Tibial artery (tissue), 4 donors: ENCODE results near the gene GUK1.

Source experiments
- DNase-seq, 2 donors: peaks; one replicate each; pipeline ENCODE4 v3.0.0-alpha.2; 2019
- H3K27ac ChIP-seq, 2 donors: fragments of 200-600 bp; sonication (generic) in 1 of 2; 1 replicate in 1 of 2; 2 replicates in 1 of 2; pipeline ENCODE4 v1.5.1; 2018 to 2019; ENCODE audit warnings: mild to moderate bottlenecking in 1 of 2
- H3K27me3 ChIP-seq, 2 donors: fragments of 200-600 bp; sonication (generic) in 1 of 2; one replicate each; pipeline versions ENCODE4 v1.5.1 to v1.6.0; 2016 to 2019
- H3K36me3 ChIP-seq, 3 donors: fragments of 200-600 bp; sonication (generic) in 2 of 3; one replicate each; pipeline ENCODE4 v1.5.1; 2016 to 2019; ENCODE audit warnings: mild to moderate bottlenecking in 2 of 3
- H3K4me1 ChIP-seq, 4 donors: fragments of 200-600 bp; sonication (generic) in 2 of 4; 1 replicate in 3 of 4; 2 replicates in 1 of 4; pipeline ENCODE4 v1.5.1; 2016 to 2019
- H3K4me3 ChIP-seq, 2 donors: fragments of 200-600 bp; sonication (generic) in 1 of 2; 1 replicate in 1 of 2; 2 replicates in 1 of 2; pipeline ENCODE4 v1.5.1; 2018 to 2019; ENCODE audit warnings: mild to moderate bottlenecking in 2 of 2
- H3K9me3 ChIP-seq, 3 donors: fragments of 200-600 bp; sonication (generic) in 1 of 3; one replicate each; pipeline ENCODE4 v1.5.1; 2016 to 2019
- intact Hi-C: fragments of 100-400 bp; cut with DNase I; formaldehyde crosslinking; loops from one replicate; pipeline ENCODE4 v1.15.0; 2023; ENCODE audit warnings: low total_unique reads
- TF ChIP-seq, protein P1 (sequence below), 2 experiments: fragments of 200-600 bp in 1 of 2; fragments of 450-650 bp in 1 of 2; IDR thresholded peaks; one replicate each; pipeline ENCODE4 v1.5.1; 2017 to 2019; ENCODE audit warnings: antibody characterized with exemption in 2 of 2, mild to moderate bottlenecking in 1 of 2, moderate library complexity in 1 of 2

The GUK1 gene

DNA sequence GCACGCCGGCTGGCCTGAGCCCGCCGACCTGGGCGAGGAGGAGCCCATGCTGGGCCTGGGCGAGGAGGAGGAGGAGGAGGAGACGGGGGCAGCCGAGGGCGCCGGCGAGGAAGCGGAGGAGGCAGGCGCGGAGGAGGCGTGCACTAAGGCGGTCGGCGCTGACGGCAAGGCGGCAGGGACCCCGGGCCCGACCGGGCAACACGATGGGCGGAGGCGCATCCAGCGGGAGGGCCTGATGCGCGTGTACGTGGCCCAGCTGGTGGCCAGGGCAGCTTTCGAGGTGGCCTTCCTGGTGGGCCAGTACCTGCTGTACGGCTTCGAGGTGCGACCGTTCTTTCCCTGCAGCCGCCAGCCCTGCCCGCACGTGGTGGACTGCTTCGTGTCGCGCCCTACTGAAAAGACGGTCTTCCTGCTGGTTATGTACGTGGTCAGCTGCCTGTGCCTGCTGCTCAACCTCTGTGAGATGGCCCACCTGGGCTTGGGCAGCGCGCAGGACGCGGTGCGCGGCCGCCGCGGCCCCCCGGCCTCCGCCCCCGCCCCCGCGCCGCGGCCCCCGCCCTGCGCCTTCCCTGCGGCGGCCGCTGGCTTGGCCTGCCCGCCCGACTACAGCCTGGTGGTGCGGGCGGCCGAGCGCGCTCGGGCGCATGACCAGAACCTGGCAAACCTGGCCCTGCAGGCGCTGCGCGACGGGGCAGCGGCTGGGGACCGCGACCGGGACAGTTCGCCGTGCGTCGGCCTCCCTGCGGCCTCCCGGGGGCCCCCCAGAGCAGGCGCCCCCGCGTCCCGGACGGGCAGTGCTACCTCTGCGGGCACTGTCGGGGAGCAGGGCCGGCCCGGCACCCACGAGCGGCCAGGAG is 18.3 kb downstream of the GUK1 start:
- Histone ChIP-seq H3K4me3 (no peak overlapping the region), H3K9me3 (no peaks in the 10 kb centered on the region), H3K27ac (no peak overlapping the region), H3K27me3 (peaks cover 0 to 60% of the 10 kb centered on the region in 2 donors), H3K4me1 (peaks cover 0 to 11% (median 2%) of the 10 kb centered on the region in 4 donors), H3K36me3 (no peaks in the 10 kb centered on the region)
- TF ChIP-seq, protein P1, sequence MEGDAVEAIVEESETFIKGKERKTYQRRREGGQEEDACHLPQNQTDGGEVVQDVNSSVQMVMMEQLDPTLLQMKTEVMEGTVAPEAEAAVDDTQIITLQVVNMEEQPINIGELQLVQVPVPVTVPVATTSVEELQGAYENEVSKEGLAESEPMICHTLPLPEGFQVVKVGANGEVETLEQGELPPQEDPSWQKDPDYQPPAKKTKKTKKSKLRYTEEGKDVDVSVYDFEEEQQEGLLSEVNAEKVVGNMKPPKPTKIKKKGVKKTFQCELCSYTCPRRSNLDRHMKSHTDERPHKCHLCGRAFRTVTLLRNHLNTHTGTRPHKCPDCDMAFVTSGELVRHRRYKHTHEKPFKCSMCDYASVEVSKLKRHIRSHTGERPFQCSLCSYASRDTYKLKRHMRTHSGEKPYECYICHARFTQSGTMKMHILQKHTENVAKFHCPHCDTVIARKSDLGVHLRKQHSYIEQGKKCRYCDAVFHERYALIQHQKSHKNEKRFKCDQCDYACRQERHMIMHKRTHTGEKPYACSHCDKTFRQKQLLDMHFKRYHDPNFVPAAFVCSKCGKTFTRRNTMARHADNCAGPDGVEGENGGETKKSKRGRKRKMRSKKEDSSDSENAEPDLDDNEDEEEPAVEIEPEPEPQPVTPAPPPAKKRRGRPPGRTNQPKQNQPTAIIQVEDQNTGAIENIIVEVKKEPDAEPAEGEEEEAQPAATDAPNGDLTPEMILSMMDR (IDR thresholded peaks at IDR 0.05) = no peak
- no peak for DNase-seq
- intact Hi-C loops = no loop called here

DNA sequence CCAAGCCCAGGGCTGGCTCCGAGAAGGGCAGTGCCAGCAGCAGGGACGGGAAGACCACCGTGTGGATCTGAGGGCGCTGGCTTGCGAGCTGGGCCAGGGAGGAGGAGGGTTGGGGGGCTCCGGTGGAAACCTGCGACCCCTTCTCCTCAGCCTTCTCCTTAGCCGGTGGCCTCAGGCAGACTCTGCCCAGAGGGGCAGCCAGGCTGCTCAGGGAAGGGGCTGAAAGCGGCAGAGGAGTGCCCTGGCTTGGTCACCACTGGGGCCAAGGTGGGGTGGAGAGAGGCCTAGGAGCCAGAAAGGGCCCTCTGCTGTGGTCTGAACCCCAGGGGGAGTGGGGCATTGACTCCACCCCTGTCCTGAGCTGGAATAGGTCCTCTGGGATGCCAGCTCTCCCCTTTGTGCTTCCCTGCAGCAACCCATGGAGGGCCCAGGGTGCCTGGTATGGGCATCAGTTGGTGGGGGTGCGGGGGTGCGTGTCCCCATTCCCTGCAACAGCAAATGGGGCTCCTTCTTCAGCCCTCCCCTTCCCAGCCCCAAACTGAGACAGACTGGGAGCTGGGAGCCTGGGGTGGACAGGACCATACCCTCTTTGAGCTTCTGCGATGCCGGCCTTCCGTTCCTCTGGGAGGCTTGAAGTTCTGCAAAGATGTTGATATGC is 19.1 kb downstream of the GUK1 start:
- no peaks in the 10 kb centered on the region for H3K36me3 ChIP-seq
- TF ChIP-seq, protein P1 (IDR thresholded peaks at IDR 0.05) = no peak
- no peak overlapping the region for H3K4me3 ChIP-seq
- H3K27me3 ChIP-seq = peaks cover 0 to 60% of the 10 kb centered on the region in 2 donors
- H3K4me1 ChIP-seq = peaks cover 0 to 11% (median 2%) of the 10 kb centered on the region in 4 donors
- H3K9me3 ChIP-seq = no peaks in the 10 kb centered on the region
- intact Hi-C loops = no loop called here
- no peak for DNase-seq
- H3K27ac ChIP-seq = no peak overlapping the region

DNA sequence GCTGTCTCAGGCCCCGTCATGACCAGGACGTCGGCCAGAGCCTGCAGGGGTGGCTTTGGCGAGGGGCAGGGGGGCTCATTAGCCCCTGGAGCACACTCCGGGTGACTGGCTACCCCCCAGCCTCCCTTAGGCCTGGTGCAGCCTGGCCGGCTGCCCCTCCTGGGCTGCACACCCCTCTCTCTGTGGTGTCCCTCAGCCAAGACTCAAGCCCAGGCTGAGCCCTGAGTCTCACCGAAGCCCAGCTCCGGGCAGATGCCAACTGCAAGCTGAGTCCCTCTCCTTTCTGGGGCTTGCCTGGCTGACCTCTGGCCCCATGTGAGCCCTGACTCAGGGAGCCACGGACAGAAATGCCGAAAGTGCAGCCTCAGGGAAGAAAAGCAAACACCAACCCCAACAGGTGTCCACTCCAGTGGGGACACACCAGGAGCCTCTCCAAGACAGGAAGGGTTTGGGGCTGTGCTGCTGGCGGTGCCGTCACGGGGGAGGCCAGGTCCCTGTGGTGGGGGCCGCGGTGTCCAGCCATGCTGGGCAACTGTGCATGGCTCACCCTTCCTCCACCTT is 20.2 kb downstream of the GUK1 start:
- peaks cover 0 to 60% of the 10 kb centered on the region in 2 donors for H3K27me3 ChIP-seq
- no peak overlapping the region for H3K4me3 ChIP-seq
- intact Hi-C loops = loop anchor here (10.0 kb wide), 2 partner anchors 55 to 425 kb away; partner anchors contain the start of genes C1orf35, JMJD4, MRPL55 and SNAP47
- no peaks in the 10 kb centered on the region for H3K36me3 ChIP-seq
- no peaks in the 10 kb centered on the region for H3K9me3 ChIP-seq
- no peak overlapping the region for H3K27ac ChIP-seq
- DNase-seq = no peak
- H3K4me1 ChIP-seq = peaks cover 0 to 17% (median 7%) of the 10 kb centered on the region in 4 donors
- TF ChIP-seq, protein P1 (IDR thresholded peaks at IDR 0.05) = no peak

DNA sequence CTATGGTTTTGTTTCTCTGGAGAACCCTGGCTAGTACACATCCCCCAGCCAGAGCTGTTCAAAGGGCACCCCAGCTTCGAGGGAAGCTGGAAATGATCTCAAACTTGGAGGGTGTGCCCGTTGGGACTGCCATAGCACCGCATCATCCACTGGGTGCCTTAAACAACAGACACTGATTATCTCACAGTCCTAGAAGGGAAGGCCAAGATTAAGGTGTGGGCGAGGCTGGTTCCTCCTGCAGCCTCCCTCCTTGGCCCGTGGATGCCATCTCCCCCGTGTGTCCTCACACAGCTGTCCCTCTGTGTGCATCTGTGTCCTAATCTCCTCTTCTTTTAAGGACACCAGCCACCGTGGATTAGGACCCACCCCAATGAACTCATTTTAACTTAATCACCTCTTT is 21.3 kb downstream of the GUK1 start:
- Histone ChIP-seq H3K9me3 (no peaks in the 10 kb centered on the region), H3K4me3 (no peak overlapping the region), H3K36me3 (no peaks in the 10 kb centered on the region), H3K4me1 (peaks cover 0 to 19% (median 8%) of the 10 kb centered on the region in 4 donors), H3K27me3 (peaks cover 0 to 59% of the 10 kb centered on the region in 2 donors), H3K27ac (no peak overlapping the region)
- intact Hi-C loops = loop anchor here (10.0 kb wide), 2 partner anchors 57 to 427 kb away; partner anchors contain the start of genes C1orf35, JMJD4, MRPL55 and SNAP47
- TF ChIP-seq, protein P1 (IDR thresholded peaks at IDR 0.05) = no peak
- no peak for DNase-seq

DNA sequence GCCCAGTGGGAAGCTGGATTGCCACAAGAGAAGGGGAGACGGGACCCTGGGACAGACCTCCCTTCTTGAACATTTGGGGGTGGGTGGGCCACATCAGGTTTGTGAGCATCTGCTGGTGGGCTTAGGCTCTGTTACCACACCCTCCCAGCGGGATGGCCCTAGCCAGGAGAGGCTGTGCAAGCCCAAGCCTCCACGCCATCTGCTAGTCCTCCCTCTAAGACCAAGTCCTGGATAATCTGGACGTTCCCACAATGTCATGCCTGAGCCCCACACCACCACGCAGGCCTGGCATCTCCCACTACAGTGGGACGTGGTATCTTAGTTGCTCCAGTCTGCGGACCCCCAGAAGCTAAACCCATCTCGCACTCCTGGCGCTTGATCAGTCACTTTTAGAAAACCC is 21.8 kb downstream of the GUK1 start:
- Histone ChIP-seq H3K4me1 (peaks cover 0 to 24% (median 13%) of the 10 kb centered on the region in 4 donors), H3K27ac (no peak overlapping the region)
- intact Hi-C loops = loop anchor here (10.0 kb wide), 2 partner anchors 57 to 427 kb away; partner anchors contain the start of genes C1orf35, JMJD4, MRPL55 and SNAP47

More for the DNA sequence above, 21.8 kb downstream of the GUK1 start:
- peaks cover 0 to 54% of the 10 kb centered on the region in 2 donors for H3K27me3 ChIP-seq
- no peak overlapping the region for H3K4me3 ChIP-seq
- TF ChIP-seq, protein P1 (IDR thresholded peaks at IDR 0.05) = no peak
- no peaks in the 10 kb centered on the region for H3K36me3 ChIP-seq
- no peaks in the 10 kb centered on the region for H3K9me3 ChIP-seq
- DNase-seq = no peak
